GM10248 (cell line): ENCODE data around the gene CIB2.

Source experiments
- CTCF ChIA-PET: fragments of 300-600 bp; sonication (Branson Sonifier 250); formaldehyde crosslinking; extraction: SDS; loops from one replicate; lab custom pipeline; 2021; ENCODE audit warnings: antibody characterized with exemption; lab: Yijun Ruan, JAX
- POLR2A ChIA-PET: fragments of 350-650 bp; sonication (Branson Sonifier 250); formaldehyde crosslinking; extraction: SDS; loops from one replicate; lab custom pipeline; 2020; ENCODE audit warnings: antibody characterized with exemption; lab: Yijun Ruan, JAX
- DNase-seq: peaks from one replicate; pipeline ENCODE4 v3.0.0; 2012; ENCODE audit errors: extremely low spot score
- TF ChIP-seq, protein P1 (sequence below): IDR thresholded peaks from 2 replicates; pipeline ENCODE4 v1.5.1; 2012; ENCODE audit warnings: mild to moderate bottlenecking, low read depth; ENCODE audit errors: extremely low read depth, missing control alignments, control extremely low read depth

Gene CIB2

DNA sequence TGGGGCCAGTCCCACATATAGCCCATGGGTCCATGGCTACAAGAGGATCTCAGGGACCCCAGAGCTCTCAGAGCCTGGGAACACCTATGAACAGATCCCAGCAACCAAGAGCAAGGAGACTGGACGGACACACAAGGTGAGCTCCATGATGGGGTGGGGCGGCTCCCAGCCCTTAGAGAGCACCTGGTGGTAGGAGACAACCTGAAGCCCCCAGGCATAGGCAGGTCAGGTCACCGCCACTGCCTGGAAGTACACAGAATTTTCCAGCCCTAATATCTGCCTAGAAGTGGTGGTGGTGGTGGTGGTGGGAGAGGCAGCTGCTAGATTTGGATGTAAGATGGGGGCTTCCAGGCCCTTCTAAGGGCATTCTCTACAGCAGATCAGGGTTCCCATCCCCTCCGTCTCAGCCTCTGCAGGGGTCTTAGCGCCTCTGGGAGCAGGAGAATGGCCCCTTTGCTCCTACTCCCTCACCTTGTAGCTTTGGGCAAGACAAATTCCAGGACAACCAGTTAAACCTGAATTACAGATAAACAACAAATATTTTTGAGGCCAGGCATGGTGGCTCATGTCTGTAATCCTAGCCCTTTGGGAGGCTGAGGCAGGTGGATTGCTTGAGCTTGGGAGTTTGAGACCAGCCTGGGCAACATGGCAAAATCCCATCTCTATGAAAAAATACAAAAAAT lies 29.7 kb downstream of the CIB2 start:
- TF ChIP-seq, protein P1, sequence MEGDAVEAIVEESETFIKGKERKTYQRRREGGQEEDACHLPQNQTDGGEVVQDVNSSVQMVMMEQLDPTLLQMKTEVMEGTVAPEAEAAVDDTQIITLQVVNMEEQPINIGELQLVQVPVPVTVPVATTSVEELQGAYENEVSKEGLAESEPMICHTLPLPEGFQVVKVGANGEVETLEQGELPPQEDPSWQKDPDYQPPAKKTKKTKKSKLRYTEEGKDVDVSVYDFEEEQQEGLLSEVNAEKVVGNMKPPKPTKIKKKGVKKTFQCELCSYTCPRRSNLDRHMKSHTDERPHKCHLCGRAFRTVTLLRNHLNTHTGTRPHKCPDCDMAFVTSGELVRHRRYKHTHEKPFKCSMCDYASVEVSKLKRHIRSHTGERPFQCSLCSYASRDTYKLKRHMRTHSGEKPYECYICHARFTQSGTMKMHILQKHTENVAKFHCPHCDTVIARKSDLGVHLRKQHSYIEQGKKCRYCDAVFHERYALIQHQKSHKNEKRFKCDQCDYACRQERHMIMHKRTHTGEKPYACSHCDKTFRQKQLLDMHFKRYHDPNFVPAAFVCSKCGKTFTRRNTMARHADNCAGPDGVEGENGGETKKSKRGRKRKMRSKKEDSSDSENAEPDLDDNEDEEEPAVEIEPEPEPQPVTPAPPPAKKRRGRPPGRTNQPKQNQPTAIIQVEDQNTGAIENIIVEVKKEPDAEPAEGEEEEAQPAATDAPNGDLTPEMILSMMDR = no peak
- DNase-seq = no peak
- ChIA-PET POLR2A (no interaction called here), CTCF (interaction anchor here (0.7 to 4.5 kb wide), 8 partner anchors 10 to 202 kb away, joined by 3 to 21 read pairs (median 5); no protein-coding TSS in a partner anchor)

DNA sequence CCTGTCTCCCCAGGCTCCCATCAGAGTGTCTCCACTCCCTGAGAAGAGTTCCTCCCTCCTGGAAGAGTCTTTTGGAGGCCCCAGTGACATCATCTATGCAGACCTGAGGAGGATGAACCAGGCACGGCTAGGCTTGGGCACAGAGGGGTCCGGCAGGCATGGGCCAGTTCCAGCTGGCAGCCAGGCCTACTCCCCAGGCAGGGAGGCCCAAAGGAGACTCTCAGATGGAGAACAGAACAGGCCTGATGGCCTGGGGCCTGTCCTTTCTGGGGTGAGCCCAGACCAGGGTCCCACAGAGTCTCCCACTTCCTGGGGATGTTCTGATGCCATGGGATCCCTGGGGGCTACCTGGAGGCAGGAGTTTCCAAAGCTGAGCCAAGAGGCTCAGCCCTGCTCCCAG lies 30.4 kb downstream of the CIB2 start:
- no peak for DNase-seq
- ChIA-PET CTCF (interaction anchor here (0.8 to 4.5 kb wide), 4 partner anchors 11 to 201 kb away, joined by 3 to 21 read pairs (median 5); no protein-coding TSS in a partner anchor), POLR2A (interaction anchor here (0.6 kb wide), 1 partner anchor 89 kb away, joined by 3 read pairs; no protein-coding TSS in a partner anchor)
- TF ChIP-seq, protein P1 = no peak

DNA sequence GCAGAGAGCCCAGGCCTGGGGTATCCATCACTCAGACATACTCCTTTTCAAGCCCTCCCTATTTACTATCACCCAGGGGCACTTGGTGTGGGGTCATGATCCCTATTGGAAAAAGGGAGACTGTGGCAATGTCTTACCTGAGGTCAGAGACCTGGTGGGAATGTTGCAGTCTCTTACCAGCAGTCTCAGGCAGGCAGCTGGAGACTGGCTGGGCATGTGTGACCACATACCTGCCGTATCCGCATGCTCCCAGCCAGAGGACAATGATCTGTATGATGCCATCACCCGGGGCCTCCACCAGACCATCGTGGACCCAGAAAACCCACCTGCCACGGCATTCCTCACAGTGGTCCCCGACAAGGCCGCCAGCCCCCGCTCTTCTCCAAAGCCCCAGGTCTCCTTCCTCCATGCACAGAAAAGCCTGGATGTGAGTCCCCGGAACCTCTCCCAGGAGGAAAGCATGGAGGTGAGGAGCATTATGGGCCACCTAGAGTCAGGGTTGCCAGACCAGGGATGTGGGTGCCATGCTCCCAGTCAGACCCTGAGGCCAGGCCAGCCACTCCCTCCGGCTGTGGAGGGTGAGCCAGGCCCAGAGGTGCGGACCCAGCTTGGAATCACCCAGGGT lies 33.0 kb downstream of the CIB2 start:
- DNase-seq = no peak
- ChIA-PET CTCF (interaction anchor here (0.7 to 4.0 kb wide), 7 partner anchors 10 to 139 kb away, joined by 3 to 24 read pairs (median 3); no protein-coding TSS in a partner anchor), POLR2A (no interaction called here)
- TF ChIP-seq, protein P1 = no peak

DNA sequence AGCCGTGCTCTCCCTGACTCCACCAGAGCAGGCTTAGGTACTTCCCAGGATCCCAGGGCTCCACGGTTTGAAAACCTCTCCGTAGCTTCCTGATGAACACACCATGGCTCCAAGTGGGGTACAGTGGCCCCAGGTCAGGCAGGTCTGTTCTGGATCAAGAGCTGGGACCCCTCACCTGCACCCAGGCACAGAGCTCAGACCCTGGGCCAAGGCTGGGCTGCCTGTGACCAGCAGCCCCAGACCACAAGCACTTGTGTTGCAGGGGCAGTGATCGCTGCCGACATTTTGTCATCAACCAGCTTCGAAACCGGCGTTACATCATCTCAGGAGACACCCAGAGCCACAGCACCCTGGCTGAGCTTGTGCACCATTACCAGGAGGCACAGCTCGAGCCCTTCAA lies 33.6 kb downstream of the CIB2 start:
- TF ChIP-seq, protein P1 = no peak
- no peak for DNase-seq
- POLR2A ChIA-PET = no interaction called here
- CTCF ChIA-PET = interaction anchor here (0.7 to 4.0 kb wide), 5 partner anchors 11 to 139 kb away, joined by 3 to 24 read pairs (median 4); no protein-coding TSS in a partner anchor

DNA sequence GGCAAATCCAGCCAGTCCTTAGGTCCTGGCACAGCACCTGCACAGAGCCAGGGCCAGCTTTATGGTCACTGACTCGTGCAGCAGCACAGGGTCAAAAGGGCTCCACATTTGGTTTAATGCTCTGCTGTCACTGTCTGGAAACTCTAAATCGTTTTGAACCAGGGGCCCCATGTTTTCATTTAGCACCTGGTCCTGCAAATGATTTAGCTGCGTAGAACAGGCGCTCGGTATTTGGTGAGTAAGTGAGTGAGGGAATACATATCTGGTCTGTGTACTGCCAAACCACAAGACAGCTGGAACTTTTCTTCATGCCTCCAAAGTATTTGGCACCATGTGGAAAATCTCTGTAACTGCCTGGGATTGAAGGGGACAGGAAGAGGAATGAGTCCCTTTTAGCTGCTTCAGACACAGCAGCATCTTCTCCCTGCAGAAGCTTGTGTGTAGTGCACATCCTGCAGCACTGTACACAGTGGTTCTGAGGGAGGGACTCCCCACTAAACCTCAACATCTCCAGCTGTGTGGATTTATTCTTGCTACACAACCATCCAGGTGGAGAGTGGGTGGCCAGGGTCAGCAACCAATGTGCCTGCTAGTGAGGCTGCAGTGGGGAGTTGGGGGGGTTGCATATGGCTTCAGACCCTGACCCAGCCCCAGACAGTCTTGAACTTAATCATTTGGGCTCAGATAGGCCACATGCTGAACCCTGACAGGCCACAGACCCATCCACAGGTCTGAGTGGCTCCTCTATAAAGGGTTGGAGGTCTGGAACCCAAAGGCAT lies 37.8 kb downstream of the CIB2 start:
- CTCF ChIA-PET = interaction anchor here (0.9 to 2.6 kb wide), 8 partner anchors 10 to 134 kb away, joined by 3 to 17 read pairs (median 4); no protein-coding TSS in a partner anchor
- POLR2A ChIA-PET = interaction anchor here (0.6 kb wide), 1 partner anchor 207 kb away, joined by 4 read pairs; no protein-coding TSS in a partner anchor
- TF ChIP-seq, protein P1 = no peak
- no peak for DNase-seq
